ENCODE data around the gene DNAJC1. TPM values are rescaled to one million over a fixed set of nuclear protein-coding genes. Genes with fewer than 3 reads are reported as not detected.

Gene DNAJC1
- total and polyA plus RNA-seq, 2 of the 4 experiments (the other 2 are of a cell fraction): 12.7 to 13.3 TPM

GRCh38 chr10:21860718-21861117 is 142.8 kb downstream of the DNAJC1 start:
- Histone ChIP-seq H3K56ac (ENCODE audit: extremely low read depth, insufficient read depth, low read length) (no peak overlapping the region), H4K20me1 (ENCODE audit: insufficient read depth, low read length) (no peaks in the 10 kb centered on the region), H3K4ac (ENCODE audit: low read depth, low read length) (no peak overlapping the region), H3K4me1 (ENCODE audit: control insufficient read depth, insufficient read depth, low read length) (no peaks in the 10 kb centered on the region), H2BK5ac (ENCODE audit: low read depth, low read length, poor library complexity, severe bottlenecking) (no peak overlapping the region), H2BK15ac (ENCODE audit: low read depth, low read length) (no peak overlapping the region), H2AFZ (replicated peaks; ENCODE audit: low read length, poor library complexity) (no peak overlapping the region), H3K14ac (replicated peaks; ENCODE audit: low read depth, low read length) (no peak overlapping the region), H4K5ac (ENCODE audit: low read depth, low read length) (no peak overlapping the region), H3K23ac (ENCODE audit: low read depth, low read length) (no peak overlapping the region), H2BK120ac (ENCODE audit: low read depth, low read length) (no peak overlapping the region), H4K8ac (ENCODE audit: low read depth in 2 of 2, low read length in 2 of 2) (no peak overlapping the region), H2AK5ac (ENCODE audit: low read depth, low read length) (no peak overlapping the region), H3K9me3 (ENCODE audit: control insufficient read depth, insufficient read depth, low read length) (no peaks in the 10 kb centered on the region), H3K9me1 (ENCODE audit: insufficient read depth, low read length) (no peaks in the 10 kb centered on the region), H4K91ac (ENCODE audit: insufficient read depth, low read depth, low read length) (no peak overlapping the region), H2AK9ac (replicated peaks; ENCODE audit: low read depth, low read length, poor library complexity) (no peak overlapping the region), H2BK20ac (ENCODE audit: low read depth, low read length) (no peak overlapping the region), H3K36me3 (ENCODE audit: control insufficient read depth, insufficient read depth, low read length) (no peaks in the 10 kb centered on the region), H3K18ac (ENCODE audit: low read depth, low read length) (no peak overlapping the region), H3K79me1 (ENCODE audit: low read depth in 1 of 2, low read length in 2 of 2) (no peaks in the 10 kb centered on the region), H3K4me2 (ENCODE audit: low read depth, low read length) (no peak overlapping the region), H3K27me3 (ENCODE audit: control insufficient read depth, insufficient read depth, low read length) (no peaks in the 10 kb centered on the region), H3K4me3 (ENCODE audit: insufficient read depth, low read depth, low read length) (no peak overlapping the region), H3K27ac (ENCODE audit: insufficient read depth, low read length) (no peak overlapping the region), H3K9ac (ENCODE audit: low read depth, low read length) (no peak overlapping the region)
- intact Hi-C loops (cut with micrococcal nuclease) (no loop called here), in situ Hi-C loops (cut with MboI; ENCODE audit: low sequenced_read_pairs) (no loop called here), dilution Hi-C loops (cut with HindIII; ENCODE audit: low sequenced_read_pairs, unreplicated experiment) (no loop called here)
- DNase-seq (peak; percentile 22), ATAC-seq (ENCODE audit: low read depth) (no peak)
- ChIA-PET CTCF (no interaction called here), POLR2A (ENCODE audit: unreplicated experiment) (no interaction called here)
- WGBS, 2 experiments (ENCODE audit: extremely low coverage in 2 of 2, insufficient read length in 1 of 2): no CpG with 5 or more reads among the region's 1 CpG
- TF ChIP-seq CEBPB (IDR thresholded peaks at IDR 0.05; ENCODE audit: low read depth, low read length) (no peak), CHD1 (IDR thresholded peaks at IDR 0.05; ENCODE audit: low read depth, low read length) (no peak), CTCF (conservative IDR thresholded peaks at IDR 0.05; ENCODE audit: low read depth, low read length) (no peak), MAZ (IDR thresholded peaks at IDR 0.05; ENCODE audit: borderline replicate concordance, low read depth, low read length) (no peak), MXI1 (IDR thresholded peaks at IDR 0.05; ENCODE audit: borderline replicate concordance, low read depth, low read length) (no peak), NFE2L2 (IDR thresholded peaks at IDR 0.05; ENCODE audit: low read depth, low read length) (no peak)
- no TSS peak for BruUV-seq (replicated peaks)

All from IMR-90 (cell line).